Endothelial cell of umbilical vein (primary cell): ENCODE measurements around the gene KCTD21. TPM values are rescaled to one million over a fixed set of nuclear protein-coding genes. Genes with fewer than 3 reads are reported as not detected.

Experiments
- BruUV-seq: library from RNA; stranded (reverse); fragments of 400-500 nt; replicated peaks from 2 replicates; lab custom pipeline; 2021; lab: Mats Ljungman, UMichigan
- CTCF ChIA-PET: fragments of 300-600, 350-600 bp; sonication (Branson Sonifier 250); formaldehyde crosslinking; loops from one replicate; lab custom pipeline; 2021; ENCODE audit warnings: antibody characterized with exemption, inconsistent platforms; lab: Charles Lee
- POLR2A ChIA-PET: fragments of 300-600, 350-600 bp; sonication (Branson Sonifier 250); formaldehyde crosslinking; loops from one replicate; lab custom pipeline; 2021; ENCODE audit warnings: antibody characterized with exemption, inconsistent platforms; lab: Charles Lee
- DNase-seq: peaks from one replicate; pipeline ENCODE4 v3.0.0-alpha.2; 2011; ENCODE audit warnings: low read depth, low spot score
- FAIRE-seq: peaks from 2 replicates; lab custom pipeline; 2011; peaks lifted over from hg19 to GRCh38; lab: Jason Lieb, UNC
- H2AFZ ChIP-seq: 2 replicates; pipeline ENCODE4 v1.6.0; 2012; ENCODE audit warnings: low read depth, low read length, control low read depth, inconsistent platforms
- H3K27ac ChIP-seq: 2 replicates; pipeline ENCODE4 v1.5.1; 2011; ENCODE audit warnings: low read depth, mild to moderate bottlenecking, control low read depth, low read length, moderate library complexity; ENCODE audit not compliant: insufficient read depth
- H3K27me3 ChIP-seq, 2 experiments: 2 replicates each; pipeline versions ENCODE4 v1.6.0 to v1.6.1; 2011; ENCODE audit warnings: low read length in 2 of 2, mixed read lengths in 1 of 2; ENCODE audit not compliant: control insufficient read depth in 2 of 2, insufficient read depth in 2 of 2
- H3K36me3 ChIP-seq, 2 experiments: 2 replicates in 1 of 2; 3 replicates in 1 of 2; pipeline ENCODE4 v1.5.1; 2011; ENCODE audit warnings: low read length in 2 of 2, mild to moderate bottlenecking in 1 of 2, moderate library complexity in 1 of 2; ENCODE audit not compliant: control insufficient read depth in 2 of 2, insufficient read depth in 2 of 2; ENCODE audit errors: extremely low read depth in 1 of 2
- H3K4me1 ChIP-seq: 3 replicates; pipeline ENCODE4 v1.5.1; 2011; ENCODE audit warnings: mild to moderate bottlenecking, low read length; ENCODE audit not compliant: control insufficient read depth, insufficient read depth; ENCODE audit errors: extremely low read depth
- H3K4me2 ChIP-seq: 2 replicates; pipeline ENCODE4 v1.6.1; 2011; ENCODE audit warnings: low read length, control low read depth, mixed read lengths; ENCODE audit not compliant: insufficient read depth
- H3K4me3 ChIP-seq, 3 experiments: fragments of 200-600 bp in 1 of 3; sonication (generic), shearing (Covaris generic) in 1 of 3; replicated peaks in 1 of 3; 2 replicates each; pipeline ENCODE4 v1.5.1; 2011 to 2016; ENCODE audit warnings: control low read depth in 3 of 3, low read length in 3 of 3, mild to moderate bottlenecking in 2 of 3, inconsistent platforms in 1 of 3, low read depth in 1 of 3, moderate library complexity in 1 of 3; ENCODE audit not compliant: insufficient read depth in 1 of 3
- H3K79me2 ChIP-seq: 2 replicates; pipeline ENCODE4 v1.6.0; 2012; ENCODE audit warnings: low read length, inconsistent platforms; ENCODE audit not compliant: control insufficient read depth, insufficient read depth
- H3K9ac ChIP-seq: replicated peaks from 2 replicates; pipeline ENCODE3; 2011; ENCODE audit warnings: low read length, control low read depth; ENCODE audit not compliant: insufficient read depth; ENCODE audit errors: extremely low read depth
- H3K9me1 ChIP-seq: replicated peaks from 3 replicates; pipeline ENCODE4 v1.6.0; 2011; ENCODE audit warnings: mild to moderate bottlenecking, low read length; ENCODE audit not compliant: control insufficient read depth, insufficient read depth; ENCODE audit errors: extremely low read depth
- H3K9me3 ChIP-seq: replicated peaks from 2 replicates; pipeline ENCODE4 v1.5.1; 2012; ENCODE audit warnings: low read length, inconsistent platforms; ENCODE audit not compliant: control insufficient read depth, insufficient read depth
- H4K20me1 ChIP-seq: replicated peaks from 2 replicates; pipeline ENCODE3; 2011; ENCODE audit warnings: mild to moderate bottlenecking, low read length; ENCODE audit not compliant: control insufficient read depth, insufficient read depth; ENCODE audit errors: extremely low read depth
- EZH2 ChIP-seq: IDR thresholded peaks from 2 replicates; pipeline ENCODE4 v1.6.1; 2012; ENCODE audit warnings: borderline replicate concordance, low read depth, mild to moderate bottlenecking, moderate library complexity, low read length, inconsistent platforms; ENCODE audit not compliant: severe bottlenecking
- FOS ChIP-seq: IDR thresholded peaks from 2 replicates; pipeline ENCODE4 v1.6.1; 2011; ENCODE audit warnings: mild to moderate bottlenecking, low read length, moderate library complexity, borderline replicate concordance; ENCODE audit not compliant: insufficient read depth
- GATA2 ChIP-seq: IDR thresholded peaks from 2 replicates; pipeline ENCODE4 v1.7.0; 2011; ENCODE audit warnings: low read depth, mild to moderate bottlenecking, moderate library complexity, mixed read lengths, low read length; ENCODE audit not compliant: insufficient read length, insufficient read depth
- JUN ChIP-seq: IDR thresholded peaks from 2 replicates; pipeline ENCODE4 v1.6.1; 2011; ENCODE audit warnings: borderline replicate concordance, low read depth; ENCODE audit not compliant: insufficient read length, insufficient read depth
- MYC ChIP-seq: IDR thresholded peaks from one replicate; pipeline ENCODE4 v1.6.1; 2011; ENCODE audit warnings: mild to moderate bottlenecking, low read depth, low read length
- POLR2A ChIP-seq: IDR thresholded peaks from 2 replicates; pipeline ENCODE4 v1.6.1; 2012; ENCODE audit warnings: low read depth, mild to moderate bottlenecking, control low read depth, low read length
- POLR2AphosphoS5 ChIP-seq: IDR thresholded peaks from 2 replicates; pipeline ENCODE4 v1.6.1; 2012; ENCODE audit warnings: low read depth, mild to moderate bottlenecking, control low read depth, low read length, moderate library complexity; ENCODE audit not compliant: insufficient read depth
- dilution Hi-C: fragments of 300-500 bp; cut with MboI; formaldehyde crosslinking; loops from one replicate; pipeline ENCODE4 v1.15.0; 2019; ENCODE audit warnings: low sequenced_read_pairs; ENCODE audit not compliant: extremely low pct_ligation_motif_present
- intact Hi-C: fragments of 100-400 bp; cut with micrococcal nuclease; formaldehyde crosslinking; loops from one replicate; pipeline ENCODE4 v1.10.0; 2022
- polyA plus RNA-seq, 4 experiments: library from polyadenylated mRNA; depleted of rRNA in 3 of 4; stranded (reverse) in 3 of 4; unstranded in 1 of 4; fragments of >200 nt; gene quantifications; 2 replicates each; pipeline versions ENCODE4 v1.2.1 to v1.2.3, GENCODE V29; 2011 to 2012; ENCODE audit warnings: missing spikeins in 1 of 4
- total RNA-seq: library from RNA; stranded (reverse); gene quantifications from 2 replicates; pipeline ENCODE4 v1.2.3, GENCODE V29; 2021
- TF ChIP-seq, protein P1 (sequence below): IDR thresholded peaks from 2 replicates; pipeline ENCODE4 v1.6.1; 2011; ENCODE audit not compliant: insufficient read depth, insufficient read length
- TF ChIP-seq, protein P2 (sequence below), 2 donors: IDR thresholded peaks; 1 replicate in 1 of 2; 2 replicates in 1 of 2; pipeline ENCODE4 v1.5.1; 2011; ENCODE audit warnings: low read length in 2 of 2, mild to moderate bottlenecking in 2 of 2, moderate library complexity in 2 of 2, control low read depth in 1 of 2, inconsistent platforms in 1 of 2, low read depth in 1 of 2; ENCODE audit not compliant: insufficient read depth in 1 of 2; ENCODE audit errors: extremely low read depth in 1 of 2

KCTD21 gene
- total and polyA plus RNA-seq, 2 donors (not counting 3 experiments of a cell fraction or from before 2014, with no cell fraction given), result 8.5 to 11.9 TPM

DNA sequence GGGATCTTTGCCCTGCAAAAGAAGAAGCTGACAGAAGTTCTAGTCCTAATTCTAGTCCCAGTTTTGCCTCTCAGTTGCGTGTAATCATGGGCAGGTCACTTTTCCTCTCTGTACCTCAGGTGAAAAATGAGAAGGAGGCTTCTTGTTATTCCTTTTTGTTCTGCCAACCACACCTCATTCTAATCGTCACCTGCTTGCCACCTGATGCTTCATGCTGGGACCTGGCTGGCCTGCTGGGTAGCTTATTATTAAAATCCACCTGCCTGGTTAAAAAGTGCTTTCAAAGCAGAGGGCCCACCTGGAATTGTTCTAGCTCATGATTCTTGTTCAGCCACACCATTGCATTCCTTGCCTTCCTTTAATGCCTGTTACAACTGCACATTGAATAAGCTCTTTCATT lies 40.6 kb downstream of the KCTD21 start:
- Histone ChIP-seq H3K9me3 (no peaks in the 10 kb centered on the region), H4K20me1 (no peaks in the 10 kb centered on the region), H3K4me2 (no peak overlapping the region), H3K27me3 (no peaks in the 10 kb centered on the region), H3K4me1 (peaks cover 3% of the 10 kb centered on the region), H3K9me1 (no peaks in the 10 kb centered on the region), H3K36me3 (no peaks in the 10 kb centered on the region), H3K79me2 (no peaks in the 10 kb centered on the region), H2AFZ (no peak overlapping the region), H3K4me3 (no peak overlapping the region), H3K27ac (no peak overlapping the region), H3K9ac (no peak overlapping the region)
- ChIA-PET POLR2A (no interaction called here), CTCF (interaction anchor here (0.7 to 2.0 kb wide), 6 partner anchors 8 to 438 kb away, joined by 3 to 5 read pairs (median 3); partner anchors contain the start of gene ALG8)
- intact Hi-C loops (no loop called here), dilution Hi-C loops (no loop called here)
- no TSS peak for BruUV-seq
- TF ChIP-seq MYC, result no peak
- no peak for TF ChIP-seq EZH2
- TF ChIP-seq, protein P1, sequence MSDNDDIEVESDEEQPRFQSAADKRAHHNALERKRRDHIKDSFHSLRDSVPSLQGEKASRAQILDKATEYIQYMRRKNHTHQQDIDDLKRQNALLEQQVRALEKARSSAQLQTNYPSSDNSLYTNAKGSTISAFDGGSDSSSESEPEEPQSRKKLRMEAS, result no peak
- no peak for TF ChIP-seq POLR2AphosphoS5
- TF ChIP-seq, protein P2, sequence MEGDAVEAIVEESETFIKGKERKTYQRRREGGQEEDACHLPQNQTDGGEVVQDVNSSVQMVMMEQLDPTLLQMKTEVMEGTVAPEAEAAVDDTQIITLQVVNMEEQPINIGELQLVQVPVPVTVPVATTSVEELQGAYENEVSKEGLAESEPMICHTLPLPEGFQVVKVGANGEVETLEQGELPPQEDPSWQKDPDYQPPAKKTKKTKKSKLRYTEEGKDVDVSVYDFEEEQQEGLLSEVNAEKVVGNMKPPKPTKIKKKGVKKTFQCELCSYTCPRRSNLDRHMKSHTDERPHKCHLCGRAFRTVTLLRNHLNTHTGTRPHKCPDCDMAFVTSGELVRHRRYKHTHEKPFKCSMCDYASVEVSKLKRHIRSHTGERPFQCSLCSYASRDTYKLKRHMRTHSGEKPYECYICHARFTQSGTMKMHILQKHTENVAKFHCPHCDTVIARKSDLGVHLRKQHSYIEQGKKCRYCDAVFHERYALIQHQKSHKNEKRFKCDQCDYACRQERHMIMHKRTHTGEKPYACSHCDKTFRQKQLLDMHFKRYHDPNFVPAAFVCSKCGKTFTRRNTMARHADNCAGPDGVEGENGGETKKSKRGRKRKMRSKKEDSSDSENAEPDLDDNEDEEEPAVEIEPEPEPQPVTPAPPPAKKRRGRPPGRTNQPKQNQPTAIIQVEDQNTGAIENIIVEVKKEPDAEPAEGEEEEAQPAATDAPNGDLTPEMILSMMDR (IDR thresholded peaks at IDR 0.05; ENCODE audit: extremely low read depth in 1 of 2, insufficient read depth in 1 of 2, low read depth in 1 of 2, low read length in 2 of 2), result no peak
- TF ChIP-seq GATA2, result no peak
- TF ChIP-seq JUN, result no peak
- no peak for TF ChIP-seq POLR2A
- no peak for TF ChIP-seq FOS
- FAIRE-seq, result no peak
- DNase-seq, result no peak
